Large intestine (tissue), 3 donors: ENCODE results near the gene GPALPP1. TPM values are rescaled to one million over a fixed set of nuclear protein-coding genes. Genes with fewer than 3 reads are reported as not detected.

Experiments
- DNase-seq, 2 donors: peaks; one replicate each; pipeline versions ENCODE4 v3.0.0 to v3.0.0-alpha.2; 2013
- H3K27ac ChIP-seq: one replicate; pipeline ENCODE4 v1.5.1; 2013; ENCODE audit warnings: low read length
- H3K27me3 ChIP-seq: 2 replicates; pipeline ENCODE4 v1.6.1; 2013; ENCODE audit warnings: low read length; ENCODE audit not compliant: control insufficient read depth, insufficient read depth
- H3K36me3 ChIP-seq: 2 replicates; pipeline ENCODE4 v1.6.1; 2013; ENCODE audit warnings: low read length; ENCODE audit not compliant: control insufficient read depth, insufficient read depth
- H3K4me1 ChIP-seq: one replicate; pipeline ENCODE4 v1.6.1; 2013; ENCODE audit warnings: low read length; ENCODE audit not compliant: control insufficient read depth, insufficient read depth
- H3K4me3 ChIP-seq: one replicate; pipeline ENCODE4 v1.5.1; 2013; ENCODE audit warnings: low read length
- H3K9me3 ChIP-seq: one replicate; pipeline ENCODE4 v1.6.1; 2013; ENCODE audit warnings: mild to moderate bottlenecking, low read depth, low read length, moderate library complexity; ENCODE audit not compliant: control insufficient read depth
- WGBS: methylation state at CpG from one replicate; pipeline ENCODE4 v1.1.5; 2013; ENCODE audit warnings: low lambda C conversion rate; ENCODE audit not compliant: insufficient coverage; 5-methylcytosine and 5-hydroxymethylcytosine counted together
- polyA plus RNA-seq: library from polyadenylated mRNA; unstranded; fragments of 120-200 nt; gene quantifications from one replicate; pipeline ENCODE4 v1.2.1, GENCODE V29; 2013

The GPALPP1 gene
- polyA plus RNA-seq, 1 donor: 32.8 TPM

DNA sequence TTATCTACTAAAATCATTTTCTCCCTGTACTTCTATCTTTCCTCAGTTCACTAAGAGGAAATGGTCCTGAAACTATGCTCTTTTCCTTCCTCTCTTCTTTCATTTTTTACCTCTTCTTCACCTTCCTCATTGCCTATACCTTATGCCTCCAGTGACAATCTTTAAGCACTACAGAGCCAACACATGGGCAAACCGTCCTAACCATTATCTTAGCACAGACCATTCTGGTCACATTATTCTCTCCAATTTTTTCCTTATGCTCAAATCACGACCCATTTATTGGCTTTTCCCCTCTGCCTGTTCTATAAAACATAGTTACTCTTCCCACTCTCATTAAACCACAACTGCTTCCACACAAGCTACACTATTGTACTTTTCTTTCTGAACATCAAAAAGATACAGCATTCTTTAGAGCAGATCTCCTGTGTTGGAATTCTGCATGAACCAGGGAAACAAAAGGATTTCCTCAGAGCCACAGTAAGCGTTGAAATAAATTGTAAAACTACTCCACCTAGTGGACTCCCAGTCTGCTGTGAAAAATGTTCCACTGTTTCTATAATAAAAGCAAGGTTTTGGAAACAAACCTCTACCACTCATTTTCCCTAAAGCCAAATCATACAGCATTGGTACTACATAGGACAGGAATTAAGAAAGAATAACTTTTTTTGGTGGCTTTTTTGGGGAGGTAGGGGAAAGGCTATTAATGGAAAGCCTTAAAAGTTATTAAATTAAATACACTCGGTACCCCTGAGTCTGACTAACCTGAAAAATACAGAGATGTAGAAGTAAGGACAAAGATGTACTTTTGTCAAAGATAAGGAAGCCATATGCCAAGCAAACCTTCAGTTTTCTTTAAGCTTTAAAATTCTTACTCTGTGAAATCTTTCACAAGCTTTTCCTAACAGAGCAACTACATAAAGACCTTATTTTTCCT is 19.5 kb upstream of the GPALPP1 start:
- Histone ChIP-seq H3K4me1 (peaks cover 20% of the 10 kb centered on the region), H3K4me3 (no peak overlapping the region), H3K27me3 (no peaks in the 10 kb centered on the region), H3K9me3 (no peaks in the 10 kb centered on the region), H3K27ac (peak overlapping the region; percentile 73), H3K36me3 (peaks cover 15% of the 10 kb centered on the region)
- WGBS: 38% methylated on average over 3 of the region's 4 CpGs
- peak in 1 of 2 donors; percentile 48 for DNase-seq

DNA sequence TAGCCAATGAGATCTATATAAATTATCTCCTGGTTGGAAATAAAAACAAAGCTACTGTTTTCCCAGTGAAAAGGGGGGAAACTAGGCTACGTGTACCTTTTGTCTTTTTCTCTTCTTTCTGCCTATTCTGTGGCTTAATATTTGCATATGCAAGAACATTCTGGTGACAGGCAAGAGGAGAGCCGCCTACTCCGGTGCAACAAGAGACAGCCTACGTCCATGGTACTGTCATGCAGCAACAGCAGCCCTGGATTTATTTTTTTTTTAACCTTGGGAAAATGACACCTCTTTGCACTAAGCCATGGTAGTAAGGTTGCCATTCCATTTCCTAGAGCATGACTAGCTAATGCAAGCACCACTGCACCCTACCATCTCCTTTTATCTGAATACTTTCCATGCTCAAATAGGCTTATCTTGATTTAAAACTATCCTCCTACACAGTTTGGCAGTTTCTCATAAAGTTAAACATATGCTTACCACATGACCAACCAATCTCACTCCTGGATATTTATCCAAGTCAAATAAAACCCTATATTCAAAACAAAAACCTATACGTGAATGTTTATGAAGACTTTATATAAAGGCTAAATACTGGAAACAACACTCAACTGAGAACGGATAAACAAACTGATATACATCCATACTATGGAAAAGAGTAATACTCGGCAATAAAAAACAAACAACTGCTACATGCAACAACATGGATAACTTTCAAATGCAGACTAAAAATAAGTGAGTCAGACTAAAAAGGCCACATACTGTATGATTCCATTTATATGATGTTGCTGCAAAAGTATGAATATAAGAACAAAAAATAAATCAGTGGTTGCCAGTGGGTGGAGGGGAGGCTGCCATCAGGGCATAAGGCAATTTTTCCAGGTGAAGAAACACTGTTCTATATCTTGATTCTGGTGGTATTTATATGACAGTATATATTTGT is 17.4 kb upstream of the GPALPP1 start:
- H3K27me3 ChIP-seq: no peaks in the 10 kb centered on the region
- no peak for DNase-seq
- peaks cover 25% of the 10 kb centered on the region for H3K36me3 ChIP-seq
- H3K27ac ChIP-seq: no peak overlapping the region
- peaks cover 20% of the 10 kb centered on the region for H3K4me1 ChIP-seq
- no peaks in the 10 kb centered on the region for H3K9me3 ChIP-seq
- no peak overlapping the region for H3K4me3 ChIP-seq
- 79% methylated on average over 3 of the region's 7 CpGs for WGBS

DNA sequence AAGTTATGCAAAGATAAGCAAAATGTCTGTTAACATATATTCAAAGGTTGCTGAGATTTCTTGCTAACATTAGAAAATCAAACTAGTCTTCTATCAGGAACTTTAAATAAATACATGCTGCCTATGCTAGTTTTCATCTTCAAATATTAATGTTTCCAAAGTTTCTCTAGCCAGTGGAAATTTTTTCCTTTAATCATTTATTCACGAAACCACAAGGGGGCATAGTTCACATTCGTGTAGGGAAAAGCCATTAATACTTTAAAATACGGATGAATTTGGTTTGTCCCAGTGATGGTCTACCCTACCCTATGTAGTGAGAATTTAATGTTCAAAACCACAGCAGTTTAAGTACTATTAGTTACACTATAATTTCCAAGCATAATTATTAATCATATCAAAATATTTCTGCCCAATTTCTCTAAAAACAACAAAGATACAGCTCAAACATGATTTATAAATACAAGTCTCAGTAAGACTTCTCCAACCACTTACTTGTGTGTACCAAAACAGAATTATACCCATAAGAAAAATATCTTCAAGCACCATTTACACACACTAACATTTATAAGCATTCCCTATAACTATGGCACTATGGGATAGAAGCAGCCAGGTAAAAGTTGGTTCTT is 16.3 kb upstream of the GPALPP1 start:
- Histone ChIP-seq H3K9me3 (no peaks in the 10 kb centered on the region), H3K27ac (no peak overlapping the region), H3K36me3 (peaks cover 37% of the 10 kb centered on the region), H3K27me3 (no peaks in the 10 kb centered on the region), H3K4me1 (peaks cover 11% of the 10 kb centered on the region), H3K4me3 (no peak overlapping the region)
- WGBS: no CpG with 5 or more reads among the region's 3 CpGs
- no peak for DNase-seq

DNA sequence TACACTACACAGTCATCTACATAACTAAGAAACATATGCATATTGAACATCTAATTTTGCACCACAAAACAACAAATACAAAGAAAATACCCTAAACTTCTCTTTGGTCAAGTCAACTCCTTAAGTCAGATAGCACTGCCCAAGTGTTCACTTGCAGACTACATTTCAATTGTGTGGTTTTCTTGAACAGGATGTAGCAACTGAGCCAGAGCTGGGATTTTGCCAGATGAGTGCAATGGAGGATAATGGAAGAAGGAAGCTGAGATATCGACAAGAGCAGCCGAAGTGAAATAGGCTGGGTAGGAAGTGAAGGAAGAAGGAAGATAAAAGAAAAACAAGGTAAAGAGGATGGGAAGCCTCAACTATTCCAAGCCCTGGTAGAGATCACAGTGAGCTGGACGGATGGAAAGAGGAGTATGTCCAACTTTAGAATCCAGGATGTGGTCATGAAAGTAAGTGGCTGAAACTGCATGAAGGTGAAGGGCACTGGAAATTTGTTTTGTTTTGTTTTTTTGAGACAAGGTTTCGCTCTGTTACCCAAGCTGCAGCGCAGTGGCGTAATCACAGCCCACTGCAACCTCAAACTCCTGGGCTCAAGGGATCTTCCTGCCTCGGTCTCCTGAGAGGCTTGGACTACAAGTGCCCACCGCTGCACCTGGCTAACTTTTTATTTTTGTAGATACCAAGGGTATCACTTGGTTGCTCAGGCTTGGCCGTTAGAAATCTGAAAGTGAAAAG is 15.1 kb upstream of the GPALPP1 start:
- Histone ChIP-seq H3K27ac (no peak overlapping the region), H3K4me1 (peaks cover 5% of the 10 kb centered on the region), H3K36me3 (peaks cover 46% of the 10 kb centered on the region), H3K4me3 (no peak overlapping the region), H3K27me3 (no peaks in the 10 kb centered on the region), H3K9me3 (no peaks in the 10 kb centered on the region)
- DNase-seq: no peak
- whole genome bisulfite sequencing: 100% methylated on average over 1 of the region's 9 CpGs

DNA sequence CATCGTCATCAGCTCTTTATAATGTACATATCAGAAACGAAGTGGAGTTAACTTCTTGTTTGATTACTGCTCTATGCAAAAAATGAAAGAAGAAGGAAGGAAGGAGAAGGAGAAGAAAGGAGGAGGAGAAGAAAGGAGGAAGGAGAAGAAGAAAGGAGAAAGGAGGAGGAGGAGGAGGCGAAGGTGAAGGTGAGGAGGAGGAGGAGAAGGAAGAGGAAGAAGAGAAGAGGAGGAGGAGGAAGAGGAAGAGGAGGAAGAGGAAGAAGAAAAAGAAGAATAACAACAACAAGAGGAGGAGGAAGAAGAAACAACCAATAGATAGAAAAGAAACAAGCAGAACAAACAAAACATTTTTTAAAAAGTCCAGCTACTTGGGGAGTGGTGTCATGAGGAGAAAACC is 13.1 kb upstream of the GPALPP1 start:
- no peak overlapping the region for H3K27ac ChIP-seq
- no peak overlapping the region for H3K4me3 ChIP-seq
- H3K36me3 ChIP-seq: peaks cover 56% of the 10 kb centered on the region
- H3K27me3 ChIP-seq: no peaks in the 10 kb centered on the region
- WGBS: 100% methylated on average over 3 of the region's 3 CpGs
- H3K4me1 ChIP-seq: no peaks in the 10 kb centered on the region
- DNase-seq: no peak
- no peaks in the 10 kb centered on the region for H3K9me3 ChIP-seq

DNA sequence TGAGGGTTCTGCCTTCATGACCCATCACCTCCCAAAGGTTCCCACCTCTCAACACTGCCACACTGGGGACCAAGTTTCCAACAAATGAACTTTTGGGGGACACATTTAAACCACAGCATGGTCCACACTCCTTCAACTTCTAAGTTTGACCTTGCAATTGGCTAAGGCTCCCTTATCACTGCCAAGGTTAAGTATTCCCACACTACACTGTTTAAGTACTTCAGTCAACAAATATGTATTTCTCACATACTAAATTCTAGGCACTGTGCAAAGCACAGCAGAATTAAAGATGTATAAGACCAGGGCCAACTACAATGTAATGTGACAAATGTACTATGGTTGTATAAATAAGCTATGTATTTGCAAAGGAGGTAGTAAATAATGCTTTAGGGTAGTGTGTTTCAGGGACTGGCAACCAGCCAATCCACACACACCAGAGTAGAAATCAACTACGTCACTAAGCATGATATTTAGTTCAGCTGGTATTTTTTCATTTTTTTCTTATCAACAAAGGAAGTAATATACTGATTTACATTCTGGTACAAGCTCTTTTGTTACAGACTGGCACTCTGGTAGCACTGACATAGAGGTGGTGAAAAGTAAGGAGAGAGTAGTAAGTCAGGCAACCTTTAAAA is 12.3 kb upstream of the GPALPP1 start:
- H3K36me3 ChIP-seq: peaks cover 50% of the 10 kb centered on the region
- no peak overlapping the region for H3K4me3 ChIP-seq
- H3K9me3 ChIP-seq: no peaks in the 10 kb centered on the region
- H3K4me1 ChIP-seq: no peaks in the 10 kb centered on the region
- DNase-seq: no peak
- H3K27ac ChIP-seq: no peak overlapping the region
- no peaks in the 10 kb centered on the region for H3K27me3 ChIP-seq
- 100% methylated on average over 1 of the region's 1 CpG for WGBS

DNA sequence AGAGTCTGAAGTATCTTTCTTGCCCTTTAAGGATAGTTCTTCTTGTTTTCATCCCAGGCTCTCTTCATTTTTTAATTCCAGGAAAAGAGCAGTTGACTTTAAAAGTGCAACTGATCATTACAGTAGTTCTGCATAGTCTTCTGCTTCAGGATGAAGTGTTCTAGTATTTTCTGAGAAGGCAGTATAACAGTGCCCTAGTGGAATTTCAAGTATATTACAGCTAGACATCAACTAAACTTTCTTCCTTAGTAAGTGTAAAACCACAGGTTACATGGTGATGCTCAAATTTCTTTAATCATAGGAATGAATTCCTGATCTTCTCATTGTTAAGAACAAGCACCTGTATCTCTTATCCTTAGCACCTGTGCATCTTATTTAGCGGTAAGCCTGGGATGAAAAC is 11.0 kb upstream of the GPALPP1 start:
- no CpG with 5 or more reads among the region's 1 CpG for WGBS
- no peak overlapping the region for H3K4me3 ChIP-seq
- peaks cover 50% of the 10 kb centered on the region for H3K36me3 ChIP-seq
- H3K9me3 ChIP-seq: no peaks in the 10 kb centered on the region
- H3K4me1 ChIP-seq: no peaks in the 10 kb centered on the region
- DNase-seq: no peak
- no peak overlapping the region for H3K27ac ChIP-seq
- no peaks in the 10 kb centered on the region for H3K27me3 ChIP-seq

DNA sequence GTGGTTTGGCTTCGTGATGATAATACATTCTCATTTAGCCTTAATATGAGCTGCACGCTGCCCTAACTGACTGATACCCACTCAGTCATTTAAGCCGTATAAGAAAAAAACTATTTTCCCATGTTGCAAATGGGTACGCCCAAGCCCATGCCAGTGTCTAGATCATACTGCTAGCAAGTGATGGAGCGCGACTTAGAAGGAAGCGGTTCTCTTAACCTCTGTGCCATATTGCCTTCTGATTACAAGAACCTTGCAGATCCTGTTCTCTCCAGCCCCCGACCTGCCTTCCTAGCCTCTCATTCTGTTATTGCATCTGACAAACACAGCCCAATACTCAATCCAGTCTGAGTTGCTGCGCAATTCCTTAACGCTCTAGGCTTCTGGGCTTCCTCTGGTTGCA is 603 bp downstream of the GPALPP1 start:
- DNase-seq: no peak
- WGBS: no CpG with 5 or more reads among the region's 10 CpGs
- H3K4me3 ChIP-seq: peak overlapping the region; percentile 96
- H3K27me3 ChIP-seq: no peaks in the 10 kb centered on the region
- H3K4me1 ChIP-seq: no peaks in the 10 kb centered on the region
- peaks cover 4% of the 10 kb centered on the region for H3K36me3 ChIP-seq
- peak overlapping the region; percentile 83 for H3K27ac ChIP-seq
- no peaks in the 10 kb centered on the region for H3K9me3 ChIP-seq

DNA sequence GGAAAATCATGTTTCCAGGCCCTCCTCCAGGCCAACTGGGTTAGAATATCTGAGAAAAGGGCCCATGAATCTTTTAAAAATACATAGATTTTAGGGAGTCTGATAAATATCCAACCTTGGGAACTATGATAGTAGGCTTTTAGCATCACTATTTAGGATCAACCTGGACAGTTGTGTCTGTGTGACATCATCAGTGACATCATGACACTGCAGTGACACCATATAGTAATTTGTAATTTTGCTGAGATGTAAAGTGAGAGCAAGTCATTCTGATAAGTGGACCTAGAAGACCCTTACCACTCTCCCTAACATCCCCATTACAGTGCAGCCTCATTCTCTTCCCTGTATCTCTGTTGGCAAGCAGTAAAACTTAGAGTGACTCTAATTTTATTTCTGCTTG is 14.1 kb downstream of the GPALPP1 start:
- H3K4me3 ChIP-seq: no peak overlapping the region
- no peak for DNase-seq
- no peak overlapping the region for H3K27ac ChIP-seq
- H3K27me3 ChIP-seq: no peaks in the 10 kb centered on the region
- peaks cover 42% of the 10 kb centered on the region for H3K36me3 ChIP-seq
- no peaks in the 10 kb centered on the region for H3K9me3 ChIP-seq
- H3K4me1 ChIP-seq: no peaks in the 10 kb centered on the region
